GM12878 (cell line): ENCODE results near the gene ZNF32. TPM values are rescaled to one million over a fixed set of nuclear protein-coding genes. Genes with fewer than 3 reads are reported as not detected.

Source experiments
- ATAC-seq: fragments of 200-7000 bp; cut with Tn5 transposase; 3 replicates; pipeline ENCODE4 v1.9.1; 2020; ENCODE audit warnings: mild to moderate bottlenecking, moderate library complexity
- BruUV-seq: library from RNA; stranded (reverse); fragments of 400-500 nt; replicated peaks from 2 replicates; lab custom pipeline; 2021; lab: Mats Ljungman, UMichigan
- CTCF ChIA-PET: fragments of 300-600 bp; sonication (Branson Sonifier 250); formaldehyde crosslinking; extraction: SDS; loops from one replicate; lab custom pipeline; 2021; ENCODE audit warnings: inconsistent platforms; lab: Yijun Ruan, JAX
- POLR2A ChIA-PET: fragments of 350-600 bp; formaldehyde crosslinking; extraction: SDS; loops from one replicate; lab custom pipeline; 2021; ENCODE audit warnings: inconsistent platforms; lab: Charles Lee
- RAD21 ChIA-PET: fragments of 300-600 bp; sonication (Branson Sonifier 250); formaldehyde crosslinking; loops from one replicate; lab custom pipeline; 2023; ENCODE audit warnings: antibody characterized with exemption; ENCODE audit not compliant: unreplicated experiment; lab: Charles Lee
- SMC1A ChIA-PET: fragments of 300-600 bp; sonication (Branson Sonifier 250); formaldehyde crosslinking; loops from one replicate; lab custom pipeline; 2023; ENCODE audit not compliant: unreplicated experiment, uncharacterized antibody; lab: Charles Lee
- DNase-seq: peaks from one replicate; pipeline ENCODE4 v3.0.0-alpha.2; 2011; ENCODE audit warnings: low read depth, low spot score
- FAIRE-seq: peaks from 3 replicates; lab custom pipeline; 2011; peaks lifted over from hg19 to GRCh38; lab: Jason Lieb, UNC
- H2AFZ ChIP-seq: 2 replicates; pipeline ENCODE4 v1.6.0; 2011; ENCODE audit warnings: low read depth, low read length, control low read depth; ENCODE audit not compliant: control insufficient read depth
- H3K27ac ChIP-seq: 2 replicates; pipeline ENCODE4 v1.5.1; 2011; ENCODE audit warnings: control low read depth; ENCODE audit not compliant: control insufficient read depth, insufficient read depth
- H3K27me3 ChIP-seq, 2 experiments: replicated peaks in 1 of 2; 2 replicates each; pipeline versions ENCODE4 v1.6.0 to v1.6.1; 2011; ENCODE audit warnings: low read length in 1 of 2; ENCODE audit not compliant: control insufficient read depth in 2 of 2, insufficient read depth in 2 of 2
- H3K36me3 ChIP-seq, 2 experiments: 2 replicates each; pipeline ENCODE4 v1.5.1; 2011; ENCODE audit warnings: low read length in 1 of 2; ENCODE audit not compliant: control insufficient read depth in 2 of 2, insufficient read depth in 2 of 2
- H3K4me1 ChIP-seq: 2 replicates; pipeline ENCODE4 v1.6.1; 2011; ENCODE audit warnings: mild to moderate bottlenecking, low read length, moderate library complexity, mixed read lengths; ENCODE audit not compliant: control insufficient read depth, insufficient read depth
- H3K4me2 ChIP-seq: 2 replicates; pipeline ENCODE4 v1.6.0; 2011; ENCODE audit warnings: control low read depth; ENCODE audit not compliant: control insufficient read depth, insufficient read depth
- H3K4me3 ChIP-seq: fragments of 200-600 bp; sonication (generic); 2 replicates; pipeline ENCODE4 v1.5.1; 2016
- H3K79me2 ChIP-seq: 2 replicates; pipeline ENCODE4 v1.6.0; 2011; ENCODE audit warnings: low read length; ENCODE audit not compliant: control insufficient read depth, insufficient read depth
- H3K9ac ChIP-seq: 2 replicates; pipeline ENCODE4 v1.8.0; 2011; ENCODE audit warnings: low read length, control low read depth, mixed read lengths; ENCODE audit not compliant: control insufficient read depth, insufficient read depth
- H3K9me3 ChIP-seq: replicated peaks from 3 replicates; pipeline ENCODE4 v1.5.1; 2011; ENCODE audit warnings: mild to moderate bottlenecking, low read length; ENCODE audit not compliant: control insufficient read depth, insufficient read depth
- H4K20me1 ChIP-seq: 2 replicates; pipeline ENCODE4 v1.6.0; 2011; ENCODE audit not compliant: control insufficient read depth, insufficient read depth
- CBX3 ChIP-seq: fragments of 200-600 bp; sonication (generic); IDR thresholded peaks from 2 replicates; pipeline ENCODE4 v1.6.1; 2016; ENCODE audit warnings: low read depth, borderline replicate concordance
- CREM ChIP-seq: IDR thresholded peaks from 2 replicates; pipeline ENCODE4 v1.6.1; 2014; ENCODE audit warnings: antibody characterized with exemption, low read depth
- DPF2 ChIP-seq: fragments of 450-650 bp; IDR thresholded peaks from 2 replicates; pipeline ENCODE4 v1.6.1; 2017; ENCODE audit warnings: mild to moderate bottlenecking
- KLF5 ChIP-seq: fragments of 450-650 bp; IDR thresholded peaks from 2 replicates; pipeline ENCODE4 v1.6.1; 2014; ENCODE audit warnings: mild to moderate bottlenecking; ENCODE audit not compliant: partially characterized antibody
- MLLT1 ChIP-seq: fragments of 450-650 bp; IDR thresholded peaks from 2 replicates; pipeline ENCODE4 v1.6.1; 2016; ENCODE audit warnings: mild to moderate bottlenecking
- NKRF ChIP-seq: fragments of 450-650 bp; conservative IDR thresholded peaks from 2 replicates; pipeline ENCODE4 v1.6.1; 2017; ENCODE audit warnings: mild to moderate bottlenecking, moderate library complexity
- PKNOX1 ChIP-seq: fragments of 450-650 bp; IDR thresholded peaks from 2 replicates; pipeline ENCODE4 v1.6.1; 2016; ENCODE audit warnings: mild to moderate bottlenecking
- ZZZ3 ChIP-seq: IDR thresholded peaks from 2 replicates; pipeline ENCODE4 v1.6.1; 2011; ENCODE audit warnings: low read depth; ENCODE audit not compliant: control insufficient read depth, insufficient read length
- WGBS: methylation state at CpG from one replicate; pipeline ENCODE4 v1.1.6; 2016; ENCODE audit warnings: low lambda C conversion rate; ENCODE audit not compliant: insufficient replicate concordance, insufficient coverage; ENCODE audit errors: missing lambda C conversion rate; 5-methylcytosine and 5-hydroxymethylcytosine counted together
- in situ Hi-C: fragments of 300-500 bp; cut with MboI; formaldehyde crosslinking; loops from 9 replicates; pipeline ENCODE4 v1.14.3; 2018; ENCODE audit warnings: mixed read lengths
- intact Hi-C: fragments of 100-400 bp; cut with micrococcal nuclease; formaldehyde crosslinking; loops from one replicate; pipeline ENCODE4 v1.14.2; 2022; ENCODE audit not compliant: unreplicated experiment
- polyA plus RNA-seq, 11 experiments: library from polyadenylated mRNA; depleted of rRNA in 4 of 11; unstranded in 6 of 11; stranded (reverse) in 5 of 11; fragments of >200 nt; fragmentation: Nextera tagmentation in 4 of 11; fragmentation: Illumina TruSeq in 1 of 11; extraction: Ambion mirVana in 4 of 11; extraction: Trizol in 1 of 11; gene quantifications; 1 replicate in 1 of 11; 2 replicates in 10 of 11; pipeline versions ENCODE4 v1.2.1 to v1.2.3, GENCODE V29; 2011 to 2016; ENCODE audit warnings: inconsistent platforms in 2 of 11, missing spikeins in 2 of 11, low read depth in 1 of 11
- total RNA-seq, 4 experiments: library from RNA; depleted of rRNA in 3 of 4; stranded (reverse); fragments of >200 nt in 3 of 4; fragmentation: Illumina TruSeq in 1 of 4; extraction: Trizol in 1 of 4; gene quantifications; 2 replicates each; pipeline versions ENCODE4 v1.2.1 to v1.2.3, GENCODE V29; 2013 to 2021

The ZNF32 gene
- total and polyA plus RNA-seq, 10 of the 15 experiments (the other 5 are each of a cell fraction or from before 2014, with no cell fraction given): 1.9 to 23.0 (median 3.4) TPM

GRCh38 chr10:43644252-43644651 is 4.4 kb downstream of the ZNF32 start:
- no TSS peak for BruUV-seq
- ChIA-PET RAD21 (no interaction called here), POLR2A (no interaction called here), SMC1A (no interaction called here)
- no peak for DNase-seq
- H3K9ac ChIP-seq: no peak overlapping the region
- FAIRE-seq: no peak
- intact Hi-C loops: no loop called here
- no peak for TF ChIP-seq DPF2
- TF ChIP-seq KLF5: peak; percentile 56
- TF ChIP-seq NKRF: no peak
- TF ChIP-seq CBX3: 0 out of 2 replicates have a peak, but pooled peaks have one; percentile 88
- no peak for TF ChIP-seq CREM
- no peak for TF ChIP-seq ZZZ3
- no peak for TF ChIP-seq MLLT1
- no peak for TF ChIP-seq PKNOX1
- TF ChIP-seq, all 136 proteins: peak for 2
- Histone ChIP-seq H4K20me1 (no peaks in the 10 kb centered on the region), H3K27me3 (no peaks in the 10 kb centered on the region), H3K4me1 (no peaks in the 10 kb centered on the region), H2AFZ (no peak overlapping the region), H3K79me2 (no peaks in the 10 kb centered on the region), H3K9me3 (peaks cover 33% of the 10 kb centered on the region), H3K27ac (no peak overlapping the region), H3K4me2 (no peak overlapping the region), H3K4me3 (no peak overlapping the region), H3K36me3 (no peaks in the 10 kb centered on the region)
- 97% methylated on average over 8 of the region's 8 CpGs for WGBS
- in situ Hi-C loops: no loop called here
- CTCF ChIA-PET: interaction anchor here (0.7 kb wide), 1 partner anchor 53 kb away, joined by 3 read pairs; no protein-coding TSS in a partner anchor
- ATAC-seq: no peak
